NK-92 (cell line): ENCODE measurements around the gene ADARB2.
"Not testable (repeated sequence)": the region's sequence is repeated elsewhere in the genome, so short reads cannot be mapped to it uniquely, and the experiment has no call there.

Source experiments
- DNase-seq: peaks from one replicate; lab custom pipeline; 2025; ENCODE audit not compliant: unreplicated experiment; lab: John Stamatoyannopoulos, UW

ADARB2 gene

GRCh38 chr10:1474376-1475097 is 262.8 kb downstream of the ADARB2 start:
- DNase-seq, result no peak

DNA sequence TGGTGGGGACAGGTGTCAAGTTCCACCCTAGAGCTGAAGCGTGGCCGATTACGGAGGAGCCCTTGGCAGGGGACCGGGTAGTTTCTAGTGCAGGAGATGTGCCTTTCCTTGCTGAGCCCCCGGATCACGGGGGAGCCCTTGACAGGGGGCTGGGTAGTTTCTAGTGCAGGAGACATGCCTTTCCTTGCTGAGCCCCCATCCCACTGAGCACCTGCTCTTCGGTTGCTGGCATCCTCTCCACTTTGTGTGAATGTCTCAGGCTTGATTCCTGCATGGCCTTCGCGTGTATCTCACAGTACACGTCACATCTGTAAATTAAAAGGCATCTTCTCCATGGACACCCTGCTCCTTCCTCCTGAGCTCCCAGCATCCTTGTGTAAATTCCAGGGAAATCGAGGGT is 263.5 kb downstream of the ADARB2 start:
- no peak for DNase-seq

DNA sequence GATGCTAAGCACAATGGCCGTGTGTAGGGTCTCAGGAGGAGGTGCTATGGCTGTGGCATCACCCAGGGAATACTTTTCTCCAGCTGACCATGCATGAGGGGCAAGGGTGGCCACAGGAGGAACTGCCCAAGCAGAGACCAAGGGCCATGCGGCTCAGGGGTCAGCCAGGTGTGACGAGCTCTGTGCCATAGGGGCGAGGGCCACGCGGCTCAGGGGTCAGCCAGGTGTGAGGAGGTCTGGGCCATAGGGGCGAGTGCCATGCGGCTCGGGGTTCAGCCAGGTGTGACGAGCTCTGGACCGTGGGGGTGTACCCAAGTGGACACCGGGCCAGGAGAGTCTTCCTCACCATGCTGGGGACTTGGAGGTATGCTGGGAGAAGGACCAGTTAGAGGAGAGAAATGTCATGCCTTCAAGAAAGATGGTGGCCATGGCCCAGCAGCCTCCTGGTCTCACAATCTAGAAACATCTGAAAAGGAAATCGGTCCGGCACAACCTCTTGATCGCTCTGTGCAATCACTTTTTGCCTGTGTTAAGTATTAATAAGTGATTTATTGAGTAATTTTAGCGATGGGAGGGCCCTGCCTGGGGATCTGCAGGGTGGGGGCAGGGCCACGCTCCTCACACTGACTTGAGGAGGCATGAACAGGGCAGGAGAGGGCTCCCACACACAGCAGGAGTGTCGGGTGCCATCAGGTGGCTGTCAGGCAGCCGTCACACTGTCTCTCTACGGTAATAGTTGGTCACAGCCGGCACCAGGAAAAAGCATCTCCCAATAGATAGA is 265.0 kb downstream of the ADARB2 start:
- no peak for DNase-seq

- no peak for DNase-seq
Measured at GRCh38 chr10:1468811-1469210, 268.5 kb downstream of the ADARB2 start.

- DNase-seq, result no peak
Measured at GRCh38 chr10:1467334-1468076, 269.8 kb downstream of the ADARB2 start.

DNA sequence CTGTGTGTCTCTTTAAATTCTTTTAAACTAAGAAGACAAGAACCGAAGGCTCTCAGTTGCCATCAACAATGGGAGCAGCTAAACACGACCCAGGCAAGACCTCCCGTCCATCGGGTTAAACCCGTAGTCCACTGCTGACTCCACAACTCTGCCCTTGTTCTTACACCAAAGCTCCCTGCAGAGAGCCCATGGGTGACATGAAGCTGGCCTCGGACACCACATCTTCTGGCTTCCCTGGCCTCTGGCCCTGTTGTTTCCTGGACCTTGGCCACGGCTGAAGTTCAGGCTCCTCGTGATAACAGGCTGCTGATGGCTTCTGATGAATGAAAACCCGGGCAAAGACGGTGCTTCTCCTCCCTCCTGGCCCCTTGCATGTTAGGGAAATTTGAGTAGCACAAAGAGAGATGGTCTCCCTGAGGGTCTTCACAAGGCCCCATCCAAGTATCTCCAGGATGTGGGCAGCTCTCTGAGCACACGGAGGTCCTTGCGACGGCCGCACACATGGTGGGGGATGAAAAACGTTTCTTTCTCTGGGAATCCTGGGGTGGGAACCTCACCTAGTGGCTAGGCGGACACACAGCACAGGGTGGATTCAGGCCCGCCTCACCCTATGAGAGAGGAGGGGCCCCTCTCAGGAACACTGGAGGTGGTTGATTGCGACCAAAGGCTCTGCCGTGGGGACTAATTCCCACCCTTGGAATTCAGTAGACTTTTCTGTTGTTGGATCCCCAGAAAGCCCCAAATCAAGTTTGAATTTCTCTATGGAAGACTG is 271.1 kb downstream of the ADARB2 start:
- no peak for DNase-seq

DNA sequence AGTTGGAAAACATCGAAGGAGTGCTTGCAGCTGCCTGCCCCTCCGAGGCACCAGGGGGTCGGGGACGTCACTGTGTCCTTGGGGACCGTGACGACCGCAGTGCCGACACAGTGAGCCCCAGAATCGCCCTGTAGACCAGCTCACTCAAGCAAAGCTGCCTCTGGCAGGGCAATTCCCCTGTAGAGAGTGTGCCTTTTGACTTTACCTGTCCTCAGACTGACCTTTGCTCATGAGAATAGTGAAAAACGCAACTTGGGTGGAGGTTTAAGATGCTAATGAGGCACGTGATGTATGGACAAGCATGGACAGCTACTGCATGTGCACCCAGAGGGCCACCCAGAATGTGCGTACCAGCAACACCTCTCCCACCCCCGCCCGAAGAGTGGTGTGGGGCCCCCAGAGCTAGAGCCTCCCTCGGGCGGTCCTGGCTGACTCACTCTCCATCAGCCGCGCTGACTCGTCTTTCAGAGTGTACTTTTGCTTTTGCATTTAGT is 271.9 kb downstream of the ADARB2 start:
- no peak for DNase-seq

- DNase-seq, result no peak
Measured at GRCh38 chr10:1464881-1465417, 272.4 kb downstream of the ADARB2 start.

GRCh38 chr10:1463971-1464370 is 273.4 kb downstream of the ADARB2 start:
- not testable (repeated sequence) for DNase-seq

DNA sequence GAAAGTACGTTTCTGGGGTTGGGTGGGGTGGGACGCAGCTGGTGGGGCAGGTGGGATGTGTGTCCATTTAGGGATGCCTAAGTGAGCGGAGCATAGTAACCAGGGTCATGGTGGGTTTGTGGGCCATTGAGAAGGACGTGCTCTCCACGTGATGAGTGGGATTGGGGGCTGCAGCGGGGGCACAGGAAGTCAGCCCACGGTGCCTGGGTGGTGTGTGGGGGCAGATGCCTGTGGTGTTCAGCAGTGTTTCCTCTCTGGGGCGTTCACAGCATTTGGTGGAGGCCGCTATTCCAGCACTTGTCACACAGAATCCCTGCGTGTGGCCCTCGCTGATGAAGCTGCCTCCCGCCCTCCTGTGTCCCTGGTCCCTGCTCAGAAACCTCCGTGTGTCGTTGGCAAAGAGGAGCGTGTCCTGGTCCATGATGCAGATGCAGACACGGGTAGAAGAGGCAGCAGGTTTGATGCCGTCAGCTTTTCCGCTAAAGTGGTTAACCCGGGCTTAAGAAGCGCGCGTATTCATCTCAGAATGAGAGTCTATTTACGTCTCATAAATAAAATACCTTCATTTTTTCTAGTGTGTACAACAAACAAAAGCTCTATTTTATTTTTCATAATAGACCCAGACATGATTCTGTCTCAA is 274.2 kb downstream of the ADARB2 start:
- DNase-seq, result no peak

- DNase-seq, result no peak
Measured at GRCh38 chr10:1462521-1462920, 274.8 kb downstream of the ADARB2 start.

GRCh38 chr10:1462032-1462431 is 275.3 kb downstream of the ADARB2 start:
- DNase-seq, result no peak

- no peak for DNase-seq
Measured at GRCh38 chr10:1461016-1461415, 276.3 kb downstream of the ADARB2 start.

GRCh38 chr10:1459664-1460063 is 277.7 kb downstream of the ADARB2 start:
- DNase-seq, result not testable (repeated sequence)

GRCh38 chr10:1454951-1455350 is 282.4 kb downstream of the ADARB2 start:
- DNase-seq, result no peak

DNA sequence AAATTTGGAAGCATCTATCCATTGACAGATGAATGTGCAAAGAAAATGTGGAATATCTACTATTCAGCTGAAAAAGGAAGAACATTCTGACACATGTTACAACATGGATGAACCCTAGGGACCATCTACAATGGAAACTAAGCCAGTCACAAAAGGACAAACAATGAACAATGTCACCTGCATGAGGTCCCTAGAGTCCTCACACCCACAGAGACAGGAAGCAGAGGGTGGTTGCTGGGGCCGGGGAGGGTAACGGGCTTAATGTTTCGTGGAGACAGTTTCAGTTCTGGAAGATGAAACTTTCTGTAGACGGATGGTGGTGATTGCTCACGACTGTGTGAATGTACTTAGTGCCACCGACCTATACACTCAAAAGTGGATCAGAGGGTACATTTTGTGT is 282.9 kb downstream of the ADARB2 start:
- DNase-seq, result no peak

DNA sequence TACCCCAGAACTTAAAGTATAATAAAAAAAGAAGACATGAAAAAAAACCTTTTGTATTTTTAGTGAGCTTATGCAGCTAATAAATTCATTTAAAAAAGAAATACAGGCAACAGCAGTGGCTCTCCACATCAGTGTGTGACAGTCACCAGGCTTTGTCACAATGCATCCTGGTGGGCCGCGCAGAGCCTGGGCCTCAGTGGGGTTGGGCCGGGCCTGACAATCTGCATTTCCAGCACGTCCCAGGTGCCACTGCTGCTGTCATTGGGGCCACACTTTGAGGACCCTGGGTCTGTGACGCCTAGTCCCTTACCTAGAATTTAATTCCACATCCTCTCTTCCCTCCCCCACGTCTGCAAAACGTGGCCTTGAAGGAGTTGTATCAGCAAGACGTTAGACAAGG is 284.5 kb downstream of the ADARB2 start:
- DNase-seq, result no peak

- no peak for DNase-seq
Measured at GRCh38 chr10:1451941-1452340, 285.4 kb downstream of the ADARB2 start.

DNA sequence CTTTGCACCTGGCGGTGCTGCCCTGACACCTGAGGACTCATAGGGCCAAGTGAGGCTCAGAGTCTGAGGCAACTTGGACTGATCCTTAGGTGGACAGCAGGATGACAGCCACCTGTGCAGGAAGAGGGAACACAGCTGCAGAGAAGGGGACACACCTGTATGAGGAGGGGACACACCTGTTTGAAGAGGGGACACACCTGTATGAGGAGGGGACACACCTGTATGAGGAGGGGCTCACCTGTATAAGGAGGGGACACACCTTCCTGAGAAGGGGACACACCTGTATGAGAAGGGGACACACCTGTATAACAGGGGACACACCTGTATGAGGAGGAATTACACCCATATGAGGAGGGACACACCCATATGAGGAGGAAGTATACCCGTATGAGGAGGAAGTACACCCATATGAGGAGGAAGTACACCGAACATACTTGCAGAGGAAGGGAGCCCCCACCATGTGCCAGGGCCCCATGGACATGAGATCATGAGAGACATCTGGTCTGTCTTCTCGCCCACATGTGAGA is 285.9 kb downstream of the ADARB2 start:
- no peak for DNase-seq
